HG03378 (cell line): ENCODE results near the gene BANF1.
"Not testable (repeated sequence)": the region's sequence is repeated elsewhere in the genome, so short reads cannot be mapped to it uniquely, and the experiment has no call there.

Experiments used
- ATAC-seq: cut with Tn5 transposase; IDR thresholded peaks from one replicate; pipeline ENCODE4 v1.9.1; 2021; ENCODE audit warnings: mild to moderate bottlenecking, moderate library complexity; ENCODE audit not compliant: unreplicated experiment

Gene BANF1

DNA sequence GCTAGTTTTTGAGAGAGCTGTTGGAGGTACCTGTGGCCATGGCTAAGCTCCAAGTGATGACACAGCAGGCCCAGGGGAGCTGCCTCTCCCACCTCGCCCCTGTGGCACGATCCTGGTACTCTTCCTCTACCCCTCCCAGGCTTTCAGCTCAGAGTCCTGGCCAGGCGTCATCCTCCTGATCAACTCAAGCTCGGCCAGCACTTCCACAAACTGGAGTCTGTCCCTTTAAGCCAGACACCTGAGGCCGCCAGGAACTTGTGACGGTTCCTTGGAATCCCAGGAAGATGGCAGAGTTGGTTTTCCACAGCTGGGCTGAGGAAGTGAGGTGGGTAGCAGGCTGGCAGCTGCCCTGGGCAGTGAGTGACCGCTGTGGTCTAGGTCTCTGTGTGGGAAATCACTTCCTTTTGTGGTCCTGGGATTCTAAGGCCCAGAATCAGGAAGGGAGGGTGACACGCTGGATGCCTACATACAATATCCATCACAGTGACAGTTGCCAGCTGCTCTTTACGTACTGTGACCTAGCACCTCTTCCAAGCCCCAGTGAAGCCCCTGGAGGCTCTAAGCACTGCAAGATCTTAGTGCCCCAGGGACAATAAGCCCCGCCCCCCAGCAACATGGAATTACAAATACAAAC, 6.3 kb downstream of the BANF1 start:
- ATAC-seq, result no peak

DNA sequence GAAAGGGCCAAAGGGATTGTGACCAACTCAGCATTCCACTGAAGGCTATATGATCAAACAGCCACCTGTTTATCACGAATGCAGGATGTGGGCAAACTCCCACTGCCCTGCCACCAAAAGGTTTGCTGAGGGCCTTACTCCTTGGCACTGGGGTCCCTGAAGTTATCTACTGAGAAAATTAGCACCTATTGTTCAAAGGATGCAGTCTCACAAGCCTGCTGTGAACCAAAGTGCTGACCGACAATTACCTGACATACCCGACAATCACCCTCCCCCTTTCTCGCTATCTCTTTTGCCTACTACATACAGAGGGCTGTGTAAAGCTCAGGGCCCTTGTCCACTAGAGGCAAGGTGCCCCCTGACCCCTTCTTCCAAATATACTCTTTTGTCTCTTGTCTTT, 7.7 kb downstream of the BANF1 start:
- not testable (repeated sequence) for ATAC-seq

DNA sequence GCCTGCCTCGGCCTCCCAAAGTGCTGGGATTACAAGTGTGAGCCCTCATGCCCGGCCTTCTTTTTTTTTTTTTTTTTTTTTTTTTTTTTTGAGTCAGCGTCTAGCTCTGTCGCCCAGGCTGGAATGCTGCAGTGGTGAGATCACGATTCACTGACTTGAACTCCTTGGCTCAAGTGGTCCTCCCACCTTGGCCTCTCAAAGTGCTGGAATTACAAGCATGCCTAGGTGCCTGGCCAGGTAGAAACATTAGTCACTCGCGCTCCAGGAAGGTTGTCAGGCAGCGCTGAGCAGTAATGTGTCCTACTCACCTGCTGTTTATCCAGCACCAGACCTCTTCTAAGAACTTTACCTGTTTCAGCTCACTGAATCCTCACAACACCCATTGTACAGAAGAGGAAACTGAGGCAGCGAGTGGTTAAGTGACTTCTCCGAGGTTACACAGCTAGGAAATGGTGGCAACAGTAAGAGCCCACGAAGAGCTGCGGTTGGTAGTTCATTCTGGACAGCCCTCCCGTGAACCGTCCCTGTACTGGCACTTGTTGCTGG, 9.0 kb downstream of the BANF1 start:
- ATAC-seq, result no peak

DNA sequence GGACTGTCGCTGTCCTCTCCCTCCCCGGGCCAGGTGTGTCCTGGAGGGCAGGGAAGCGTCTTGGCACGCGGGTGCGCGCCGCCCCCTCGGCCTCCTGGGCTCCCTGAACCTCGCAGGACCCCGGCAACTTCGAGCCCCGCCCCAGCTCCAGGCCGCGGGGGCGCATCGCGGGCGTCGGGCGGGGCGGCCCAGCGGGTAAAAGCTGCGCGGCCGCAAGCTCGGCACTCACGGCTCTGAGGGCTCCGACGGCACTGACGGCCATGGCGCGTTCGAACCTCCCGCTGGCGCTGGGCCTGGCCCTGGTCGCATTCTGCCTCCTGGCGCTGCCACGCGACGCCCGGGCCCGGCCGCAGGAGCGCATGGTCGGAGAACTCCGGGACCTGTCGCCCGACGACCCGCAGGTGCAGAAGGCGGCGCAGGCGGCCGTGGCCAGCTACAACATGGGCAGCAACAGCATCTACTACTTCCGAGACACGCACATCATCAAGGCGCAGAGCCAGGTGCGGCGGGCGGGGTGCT, 9.5 kb downstream of the BANF1 start, which contains the start of gene CST6:
TSS of gene CST6 (plus strand) at position 224 of the 519 bp plus-strand sequence. CDS start at position 261, 37 bp downstream.
- no peak for ATAC-seq

DNA sequence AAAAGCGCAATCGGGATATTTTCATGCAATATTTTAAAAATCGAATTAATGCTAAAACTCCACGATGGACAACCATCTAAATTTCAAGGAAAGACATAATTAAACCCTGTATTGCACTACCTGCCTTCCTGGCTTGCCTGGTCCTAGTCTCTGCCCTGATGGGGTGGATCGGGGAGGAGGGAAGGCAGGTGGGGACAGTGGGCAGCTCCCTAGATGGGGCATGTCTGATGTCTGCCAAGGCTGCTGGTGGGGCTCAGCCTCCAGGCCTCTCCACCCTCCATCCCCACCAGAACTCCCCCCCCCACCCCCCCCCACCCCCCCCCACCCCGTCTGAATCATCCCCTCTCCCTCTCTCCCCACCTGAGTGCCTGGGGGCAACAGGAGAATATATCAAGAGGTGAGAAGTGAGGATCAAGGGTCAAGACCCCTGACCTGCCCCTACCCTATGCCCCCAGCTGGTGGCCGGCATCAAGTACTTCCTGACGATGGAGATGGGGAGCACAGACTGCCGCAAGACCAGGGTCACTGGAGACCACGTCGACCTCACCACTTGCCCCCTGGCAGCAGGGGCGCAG, 10.2 kb downstream of the BANF1 start:
- no peak for ATAC-seq

DNA sequence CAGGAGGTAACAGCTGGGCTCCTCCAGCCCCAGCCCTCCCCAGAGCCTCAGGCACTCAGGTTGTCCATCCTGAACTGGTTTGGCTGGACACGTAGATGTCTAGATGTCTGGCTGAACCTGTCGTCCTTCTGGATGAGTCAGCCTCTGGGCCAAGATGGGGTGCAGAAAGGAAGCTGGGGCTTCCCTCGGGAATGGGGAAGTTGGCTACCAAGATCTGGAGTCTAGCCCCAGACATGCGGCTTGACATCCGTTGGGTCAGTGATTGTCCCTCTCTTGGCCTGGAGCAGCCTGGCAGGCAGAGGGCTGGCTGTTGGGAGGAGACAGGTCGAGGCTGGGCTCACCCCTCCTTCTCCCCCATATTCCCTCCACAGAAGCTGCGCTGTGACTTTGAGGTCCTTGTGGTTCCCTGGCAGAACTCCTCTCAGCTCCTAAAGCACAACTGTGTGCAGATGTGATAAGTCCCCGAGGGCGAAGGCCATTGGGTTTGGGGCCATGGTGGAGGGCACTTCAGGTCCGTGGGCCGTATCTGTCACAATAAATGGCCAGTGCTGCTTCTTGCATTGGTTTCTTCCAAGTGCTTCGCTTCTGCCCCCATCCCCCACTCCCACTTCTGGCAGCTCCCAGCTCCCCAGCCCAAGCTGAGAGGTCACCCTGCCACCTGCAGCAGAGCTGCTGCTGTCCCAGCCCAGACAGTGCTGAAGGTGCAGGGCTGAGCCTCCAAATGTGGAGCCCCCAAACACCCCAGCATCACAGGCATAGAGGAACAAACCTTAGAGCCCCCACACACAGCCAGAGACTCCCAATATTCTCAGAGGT, 10.9 kb downstream of the BANF1 start:
- ATAC-seq, result no peak

DNA sequence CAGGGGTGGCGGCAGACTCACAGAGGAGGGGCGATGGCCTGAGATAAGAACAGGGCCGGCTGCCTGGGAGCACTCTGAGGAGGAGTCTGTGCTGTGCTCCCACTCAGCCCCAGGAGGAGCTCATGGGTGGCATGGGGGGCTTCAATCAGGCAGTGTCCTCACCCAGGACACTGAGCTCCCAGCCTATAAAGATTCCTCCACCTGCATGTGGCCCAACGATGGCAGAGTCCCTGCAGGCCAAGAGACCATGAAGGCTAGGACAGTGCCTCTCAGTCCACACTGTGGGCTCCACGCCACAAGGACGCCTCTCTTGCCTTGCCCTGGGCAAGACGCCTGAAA, 11.4 kb downstream of the BANF1 start:
- ATAC-seq, result no peak

DNA sequence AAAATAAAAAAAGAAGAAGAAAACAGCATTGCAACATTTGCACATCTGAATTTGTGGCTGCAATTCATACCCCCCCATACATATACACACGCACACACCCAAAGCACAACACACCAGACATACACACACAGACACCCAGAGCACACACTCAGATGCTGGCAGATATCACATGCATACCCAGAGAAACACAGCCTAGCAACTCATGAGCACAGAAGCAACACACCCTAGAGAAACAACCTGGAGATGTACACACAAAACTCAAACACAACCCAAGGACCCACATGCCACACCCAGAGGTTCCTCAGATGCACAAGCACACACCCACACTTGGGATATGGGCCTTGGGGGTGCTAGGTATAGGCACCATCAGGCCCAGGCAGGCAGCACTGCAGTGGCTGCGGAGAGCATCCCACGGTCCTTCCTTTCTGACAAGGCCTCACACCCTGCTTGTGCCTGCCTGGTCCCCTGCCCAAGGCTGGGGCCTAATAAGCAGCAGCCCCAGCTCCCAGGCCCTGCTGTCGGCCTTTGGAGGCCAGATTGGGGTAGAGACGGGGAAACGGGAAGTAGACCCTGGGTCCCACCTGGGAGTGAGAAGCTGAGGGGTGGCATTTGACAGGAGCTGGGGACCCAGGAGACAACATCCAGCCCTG, 12.6 kb downstream of the BANF1 start:
- ATAC-seq, result no peak

DNA sequence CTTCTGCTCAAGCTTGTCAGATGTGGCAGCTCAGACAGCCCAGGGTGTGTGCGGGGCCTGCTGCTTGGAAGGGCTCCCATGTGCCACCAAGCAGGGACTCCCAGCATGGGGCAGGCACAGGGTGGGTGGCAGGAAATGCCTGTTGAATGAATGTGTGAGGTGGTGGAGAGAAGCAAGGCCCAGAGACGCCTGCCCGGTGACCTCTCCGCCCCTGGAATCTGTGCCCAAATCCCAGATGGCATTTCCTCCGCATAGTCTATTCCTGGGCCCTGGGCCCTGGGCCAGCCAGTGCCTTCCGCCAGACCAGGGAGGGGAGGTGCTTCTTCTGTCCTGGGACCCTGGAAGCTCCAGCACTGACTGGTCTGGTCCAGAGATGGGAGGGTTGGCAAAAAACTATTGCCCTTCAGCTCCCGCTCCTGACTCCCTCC, 13.2 kb downstream of the BANF1 start:
- no peak for ATAC-seq

DNA sequence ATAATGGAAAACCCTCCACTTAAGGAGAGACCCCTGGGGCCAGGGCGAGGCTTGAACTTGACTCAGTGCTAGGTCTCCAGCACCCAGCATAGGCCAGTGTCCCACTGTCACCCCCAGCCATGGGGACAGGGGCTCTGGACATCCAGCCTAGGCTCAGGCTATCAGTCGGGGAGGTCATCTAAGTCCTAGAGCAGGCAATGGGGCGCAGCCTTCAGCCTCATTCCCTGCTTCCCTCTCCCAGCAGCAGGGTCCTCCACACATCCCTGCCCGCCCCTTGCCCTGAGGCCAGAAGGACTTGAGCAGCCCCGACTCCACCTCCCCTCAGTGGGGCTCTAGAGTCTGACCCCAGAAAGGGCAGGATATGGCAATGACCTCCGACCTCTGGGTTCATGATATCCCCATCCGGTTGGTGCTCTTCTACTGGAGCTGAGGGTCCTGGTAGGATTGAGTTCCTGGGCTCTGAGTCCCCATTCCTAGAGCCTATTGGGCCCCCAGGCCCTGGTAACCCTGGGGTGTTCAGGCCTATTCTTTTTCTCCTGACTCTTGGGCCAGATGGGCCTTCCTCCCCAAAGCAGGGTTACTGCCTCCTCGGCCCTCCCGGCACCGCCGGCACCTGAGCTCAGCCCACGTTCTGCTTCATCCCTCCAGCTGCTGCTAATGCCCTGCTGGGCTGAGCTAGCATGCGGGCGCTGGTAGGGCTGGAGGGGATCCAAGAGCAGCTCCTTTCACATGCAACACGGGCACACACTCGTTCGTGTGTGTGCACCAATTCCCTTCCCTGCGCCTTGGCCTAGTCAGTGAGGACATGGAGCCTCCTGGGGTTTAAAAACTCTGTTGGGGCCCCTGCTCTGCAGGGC, 13.9 kb downstream of the BANF1 start:
- ATAC-seq, result no peak

DNA sequence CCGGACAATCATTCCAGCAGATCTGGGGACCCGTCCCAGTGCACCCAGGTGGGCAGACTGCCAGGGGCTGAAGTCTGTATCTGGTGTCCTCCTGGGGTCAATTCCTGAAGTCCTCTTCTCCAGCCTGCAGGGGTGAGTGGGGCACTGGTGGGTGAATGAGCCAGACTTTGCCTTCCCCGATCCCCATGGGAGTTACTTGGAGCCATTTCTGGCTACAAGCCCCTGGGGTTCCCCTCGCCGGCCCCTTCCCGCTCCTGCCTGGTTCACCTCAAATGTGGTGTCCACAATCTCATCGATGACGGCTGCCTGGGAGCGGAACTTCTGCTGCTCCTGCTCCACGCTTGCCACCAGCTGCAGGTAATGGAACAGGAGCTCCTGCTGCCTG, 14.5 kb downstream of the BANF1 start:
- no peak for ATAC-seq

DNA sequence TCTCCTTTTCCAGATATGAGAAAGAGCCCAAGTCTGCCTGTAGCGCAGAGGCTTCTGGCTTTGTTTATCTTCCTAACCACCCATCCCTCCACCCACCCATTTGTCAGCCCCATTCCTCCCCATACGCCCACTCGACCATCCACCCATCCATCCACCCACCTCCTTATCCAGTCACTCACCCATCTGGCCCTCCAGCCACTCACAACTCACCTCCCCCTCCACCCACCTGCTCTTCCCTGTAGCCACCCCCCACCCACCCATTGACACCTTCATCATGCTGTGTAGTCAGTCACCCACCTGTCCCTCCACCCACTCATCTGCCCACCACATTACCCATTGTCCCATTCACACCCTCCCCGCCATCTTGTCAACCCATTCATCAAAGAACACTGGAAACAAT, 15.0 kb downstream of the BANF1 start:
- ATAC-seq, result no peak

DNA sequence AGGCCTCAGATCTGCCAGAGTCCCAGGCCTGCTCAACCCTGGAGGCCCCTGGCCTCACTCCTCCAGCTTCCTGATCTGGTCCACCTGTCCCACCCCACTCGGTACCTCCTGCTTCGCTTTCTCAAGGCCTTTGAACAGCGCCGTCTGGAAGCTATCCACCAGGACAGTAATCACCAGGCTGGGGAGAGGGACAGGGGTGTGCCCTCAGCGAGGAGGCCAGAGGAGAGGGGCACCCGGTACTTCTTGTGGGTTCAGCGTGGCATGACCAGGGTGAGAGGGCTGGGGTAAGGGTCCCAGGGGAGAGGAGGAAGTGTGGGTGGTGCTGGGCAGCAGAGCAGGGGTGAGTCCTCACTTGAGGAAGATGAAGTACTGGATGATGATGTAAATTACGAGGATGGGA, 17.9 kb downstream of the BANF1 start:
- no peak for ATAC-seq

DNA sequence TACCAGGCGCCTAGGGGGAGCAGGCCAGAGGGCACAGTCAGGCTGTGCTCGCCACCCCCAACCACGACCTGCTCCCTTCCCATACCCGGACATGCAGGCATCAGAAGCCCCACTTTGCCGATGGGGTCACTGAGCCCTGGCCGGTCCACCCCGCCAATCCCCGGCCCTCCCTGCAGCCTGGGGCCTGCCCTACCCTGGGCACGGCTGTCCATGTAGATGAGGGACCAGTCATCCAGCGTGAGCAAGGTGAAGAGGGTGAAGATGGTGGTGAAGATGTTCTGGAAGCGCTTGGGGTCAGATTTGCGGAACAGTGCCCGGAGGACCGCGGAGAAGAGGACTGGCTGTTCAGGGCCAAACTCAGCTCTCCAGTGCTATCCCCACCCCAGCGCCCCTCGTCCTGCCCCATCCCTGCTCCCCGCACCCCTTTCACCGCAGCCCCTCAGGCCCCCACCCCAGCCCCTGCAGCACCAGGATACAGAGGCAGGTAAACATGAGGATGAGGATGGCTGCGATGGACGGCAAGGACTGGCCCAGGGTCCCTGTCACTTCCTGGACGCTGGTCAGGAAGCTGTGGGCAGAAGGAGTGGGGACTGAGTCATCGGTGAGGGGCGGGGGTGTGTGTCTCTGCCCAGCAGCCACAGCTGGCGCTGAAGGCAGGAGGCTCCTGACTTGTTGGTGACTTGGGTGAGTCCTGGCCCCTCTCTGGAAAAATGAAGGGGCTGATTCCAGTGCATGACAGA, 18.5 kb downstream of the BANF1 start:
- no peak for ATAC-seq

DNA sequence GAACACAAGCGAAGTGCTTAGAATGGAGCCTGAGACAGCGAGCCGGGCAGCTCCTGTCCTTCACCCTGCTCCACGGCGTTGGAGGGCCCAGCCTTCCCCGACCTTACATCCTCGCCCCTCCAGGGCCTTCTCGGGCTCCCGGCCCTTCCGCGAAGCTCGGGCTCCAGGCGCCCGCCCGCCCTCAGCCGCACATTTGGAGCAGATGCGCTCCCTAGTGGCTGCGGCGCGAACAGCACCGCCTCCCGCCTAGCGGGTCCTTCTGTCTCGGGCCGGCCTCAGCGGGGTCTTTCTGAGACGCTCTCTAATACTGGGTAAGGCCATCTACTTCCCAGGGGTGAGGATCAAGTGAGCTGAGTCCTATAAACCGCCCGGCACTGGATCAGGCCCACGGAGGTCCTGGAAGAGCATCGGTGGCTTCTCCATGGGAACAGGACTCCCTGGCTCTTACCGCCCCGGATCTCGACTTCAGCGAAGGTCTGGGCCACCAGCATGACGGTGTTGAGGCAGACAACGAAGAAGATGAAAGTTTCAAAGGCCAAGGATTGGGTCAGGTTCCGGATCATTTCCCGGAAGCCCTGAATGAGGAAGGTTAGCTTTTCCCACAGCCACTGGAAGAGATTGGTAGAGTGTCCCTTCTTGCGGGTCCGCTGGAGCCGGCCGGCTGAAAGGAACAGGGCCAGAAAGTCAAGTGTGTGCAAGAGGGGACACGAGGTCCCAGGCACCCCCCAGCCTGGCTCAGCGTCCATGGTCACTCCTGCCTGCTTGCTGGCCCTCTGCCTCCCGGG, 20.3 kb downstream of the BANF1 start:
- no peak for ATAC-seq

DNA sequence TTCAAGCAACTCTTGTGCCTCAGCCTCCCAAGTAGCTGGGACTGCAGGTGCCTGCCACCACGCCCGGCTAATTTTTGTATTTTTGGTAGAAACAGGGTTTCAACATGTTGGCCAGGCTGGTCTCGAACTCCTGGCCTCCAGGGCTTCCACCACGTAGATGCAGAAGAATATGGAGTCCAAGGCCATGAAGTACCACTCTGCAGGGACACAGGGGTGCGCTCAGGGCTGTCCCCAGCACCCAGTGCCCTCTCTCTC, 20.8 kb downstream of the BANF1 start:
- not testable (repeated sequence) for ATAC-seq

DNA sequence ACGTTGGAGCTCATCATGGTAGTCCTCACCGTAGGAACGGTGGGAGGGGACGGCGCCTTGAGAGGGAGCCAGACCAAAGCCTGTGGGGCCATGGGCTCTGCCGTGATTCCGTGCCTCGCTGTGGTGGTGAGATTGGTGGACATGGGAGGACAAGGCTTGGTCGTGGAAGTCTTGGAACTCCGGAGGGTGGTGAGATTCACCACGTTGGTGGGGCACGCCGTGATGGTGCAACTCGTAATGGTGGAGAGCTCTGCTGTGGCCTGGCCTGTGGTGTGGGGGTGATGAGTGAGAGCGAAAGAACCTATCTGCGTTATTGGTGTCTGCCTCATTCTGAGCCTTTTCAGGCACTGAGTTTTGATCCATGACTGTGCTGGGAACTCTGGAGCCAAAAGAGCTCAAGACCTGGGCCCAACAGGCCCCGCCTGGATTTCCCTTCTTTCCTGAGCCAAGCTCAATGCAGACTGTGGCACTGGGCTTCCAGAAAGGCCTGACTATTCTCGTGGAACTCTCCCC, 23.8 kb downstream of the BANF1 start, which contains the start of gene CATSPER1:
TSS of gene CATSPER1 (minus strand) at position 463 of the 513 bp plus-strand sequence. CDS start at position 363, 100 bp downstream.
- no peak for ATAC-seq

DNA sequence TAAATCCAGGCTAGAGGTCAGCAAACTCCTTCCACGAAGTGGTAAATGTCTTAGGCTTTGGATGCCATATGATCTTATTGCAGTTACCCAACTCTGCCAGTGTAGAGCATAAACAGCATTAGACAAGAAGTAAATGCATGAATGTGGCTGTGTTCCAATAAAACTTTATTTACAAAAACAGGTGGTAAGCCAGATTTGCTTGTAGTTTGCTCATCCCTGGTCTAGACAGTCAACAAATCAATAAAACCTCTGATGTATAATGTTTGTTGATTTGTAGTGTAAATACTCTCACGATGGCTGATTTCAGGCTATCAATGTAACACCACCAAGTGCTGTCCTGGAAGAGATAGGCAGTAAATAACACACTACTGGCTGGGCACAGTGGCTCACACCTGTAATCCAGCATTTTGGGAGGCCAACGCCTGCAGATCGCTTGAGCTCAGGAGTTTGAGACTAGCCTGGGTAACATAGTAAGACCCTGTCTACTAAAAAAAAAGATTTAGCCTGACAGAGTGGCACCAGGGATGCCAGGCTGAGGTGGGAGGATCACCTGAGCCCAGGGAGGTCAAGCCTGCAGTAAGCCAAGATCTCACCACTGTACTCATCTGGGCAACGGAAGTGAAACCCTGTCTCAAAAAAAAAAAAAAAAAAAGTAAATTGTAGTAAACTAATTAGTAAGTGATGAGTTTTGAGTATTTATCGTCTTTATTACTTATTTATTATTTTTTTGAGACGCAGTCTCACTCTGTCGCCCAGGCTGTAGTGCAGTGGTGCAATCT, 30.8 kb downstream of the BANF1 start:
- no peak for ATAC-seq
